CD4-positive, alpha-beta T cell treated with Interleukin-4 for 1 hour (primary cell): ENCODE results near the gene TBC1D8.
"Not testable (repeated sequence)": the region's sequence is repeated elsewhere in the genome, so short reads cannot be mapped to it uniquely, and the experiment has no call there.

Source experiments
- DNase-seq, 2 donors: peaks; one replicate each; pipeline ENCODE4 v3.0.0-alpha.2; 2020 to 2022

The TBC1D8 gene

GRCh38 chr2:101151146-101151858 lies at the start of gene TBC1D8:
TSS of gene TBC1D8 (minus strand) at chr2:101151382. CDS start at chr2:101151253, 129 bp downstream.
- peak; percentile 65 to 69 for DNase-seq

GRCh38 chr2:101200676-101201075 lies 49.5 kb upstream of the TBC1D8 start:
- DNase-seq: no peak

GRCh38 chr2:101199251-101199791 lies 48.1 kb upstream of the TBC1D8 start:
- DNase-seq: no peak

- no peak for DNase-seq
Observed at GRCh38 chr2:101197814-101198213, 46.6 kb upstream of the TBC1D8 start.

GRCh38 chr2:101197215-101197745 lies 46.1 kb upstream of the TBC1D8 start:
- DNase-seq: peak in 1 of 2 donors; percentile 13

GRCh38 chr2:101195871-101196661 lies 44.9 kb upstream of the TBC1D8 start:
- DNase-seq: no peak

- no peak for DNase-seq
Observed at GRCh38 chr2:101193033-101193626, 41.9 kb upstream of the TBC1D8 start.

GRCh38 chr2:101190747-101191516 lies 39.8 kb upstream of the TBC1D8 start:
- DNase-seq: peak in 1 of 2 donors; percentile 9

- DNase-seq: no peak
Observed at GRCh38 chr2:101188683-101189405, 37.7 kb upstream of the TBC1D8 start.

- no peak for DNase-seq
Observed at GRCh38 chr2:101187131-101187530, 35.9 kb upstream of the TBC1D8 start.

GRCh38 chr2:101185656-101186055 lies 34.5 kb upstream of the TBC1D8 start:
- no peak for DNase-seq

GRCh38 chr2:101185085-101185484 lies 33.9 kb upstream of the TBC1D8 start:
- DNase-seq: no peak

- peak in 1 of 2 donors; percentile 57 for DNase-seq
Observed at GRCh38 chr2:101179982-101180381, 28.8 kb upstream of the TBC1D8 start.

- no peak for DNase-seq
Observed at GRCh38 chr2:101176803-101177202, 25.6 kb upstream of the TBC1D8 start.

- DNase-seq: no peak
Observed at GRCh38 chr2:101175991-101176390, 24.8 kb upstream of the TBC1D8 start.

- DNase-seq: peak; percentile 24 to 80
Observed at GRCh38 chr2:101173707-101174295, 22.6 kb upstream of the TBC1D8 start.

- not testable (repeated sequence) for DNase-seq
Observed at GRCh38 chr2:101169822-101170221, 18.6 kb upstream of the TBC1D8 start.

GRCh38 chr2:101168706-101169105 lies 17.5 kb upstream of the TBC1D8 start:
- DNase-seq: no peak

- DNase-seq: not testable (repeated sequence)
Observed at GRCh38 chr2:101167532-101167931, 16.4 kb upstream of the TBC1D8 start.

GRCh38 chr2:101164021-101164420 lies 12.8 kb upstream of the TBC1D8 start:
- DNase-seq: no peak
